K562 (cell line): ENCODE data around the gene TRIM62.

Experiments
- KLF13 ChIP-seq: fragments of 450-650 bp; IDR thresholded peaks from 2 replicates; pipeline ENCODE4 v1.6.1; 2016; ENCODE audit warnings: missing genetic modification characterization, low read depth, mild to moderate bottlenecking, missing compliant biosample characterization, moderate library complexity, borderline replicate concordance
- NR2C2 ChIP-seq, 2 experiments: fragments of 200-800 bp in 1 of 2; sonication (Bioruptor generic) in 1 of 2; sonication (generic) in 1 of 2; formaldehyde crosslinking in 1 of 2; IDR thresholded peaks; 2 replicates each; pipeline versions ENCODE4 v1.6.1 to v1.8.0; 2016 to 2022; ENCODE audit warnings: mild to moderate bottlenecking in 1 of 2, missing compliant biosample characterization in 1 of 2, missing genetic modification characterization in 1 of 2, missing genetic modification reagents in 1 of 2
- POLR2A ChIP-seq: fragments of 450-650 bp; conservative IDR thresholded peaks from 2 replicates; pipeline ENCODE4 v1.6.1; 2016
- ZBTB11 ChIP-seq, 3 experiments: fragments of 200-800 bp in 1 of 3; fragments of 250-450 bp in 1 of 3; fragments of 450-650 bp in 1 of 3; sonication (Bioruptor Pico) in 1 of 3; sonication (Bioruptor generic) in 1 of 3; formaldehyde crosslinking in 1 of 3; IDR thresholded peaks; 2 replicates each; pipeline versions ENCODE4 v1.6.1 to v1.8.0; 2016 to 2022; ENCODE audit warnings: mild to moderate bottlenecking in 2 of 3, missing genetic modification characterization in 2 of 3, missing compliant biosample characterization in 1 of 3, moderate library complexity in 1 of 3

GRCh38 chr1:33176362-33176850 is 5.4 kb downstream of the TRIM62 start:
- TF ChIP-seq ZBTB11 (CRISPR knock-in tag; IDR thresholded peaks at IDR 0.05), result no peak
- TF ChIP-seq KLF13 (tag), result no peak
- no peak for TF ChIP-seq POLR2A
- TF ChIP-seq NR2C2 (CRISPR knock-in tag; IDR thresholded peaks at IDR 0.05), result no peak
- no peak for TF ChIP-seq NR2C2 (tag; IDR thresholded peaks at IDR 0.05)
